ENCODE data around the gene CAPN1. TPM values are rescaled to one million over a fixed set of nuclear protein-coding genes. Genes with fewer than 3 reads are reported as not detected.

CAPN1 gene
- total and polyA plus RNA-seq, 9 of the 15 experiments (the other 6 are each of a cell fraction or from before 2014, with no cell fraction given): 3.5 to 199 (median 61.6) TPM

DNA sequence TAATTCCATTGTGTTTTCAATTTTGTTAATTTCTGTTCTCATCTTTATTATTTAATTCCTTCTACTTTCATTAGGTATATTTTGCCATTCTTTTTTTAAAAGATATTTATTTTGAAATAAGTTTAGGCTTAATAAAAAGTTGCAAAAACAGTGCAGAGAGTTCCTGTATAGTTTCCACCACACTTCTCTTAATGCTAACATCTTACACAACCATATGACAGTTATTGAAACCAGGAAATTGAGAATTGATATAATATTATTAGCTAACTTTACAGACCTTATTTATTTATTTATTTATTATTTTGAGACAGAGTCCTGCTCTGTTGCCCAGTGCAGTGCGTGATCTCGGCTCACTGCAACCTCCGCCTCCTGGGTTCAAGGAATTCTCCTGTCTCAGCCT lies 25.5 kb upstream of the CAPN1 start:
- H3K9me3 ChIP-seq (replicated peaks; ENCODE audit: control insufficient read depth, insufficient read depth, low read depth, low read length): no peaks in the 10 kb centered on the region
- intact Hi-C loops (cut with micrococcal nuclease) (no loop called here), in situ Hi-C loops (cut with MboI) (no loop called here)
- no peak for DNase-seq (ENCODE audit: extremely low read depth in 1 of 4, low spot score in 3 of 4)
- H3K4me2 ChIP-seq (ENCODE audit: insufficient read depth, low read length): no peak overlapping the region
- peaks cover 8 to 11% of the 10 kb centered on the region in 2 experiments for H3K4me1 ChIP-seq (replicated peaks in 1 of 2; ENCODE audit: control insufficient read depth in 2 of 2, insufficient read depth in 2 of 2, low read length in 2 of 2)
- POLR2A ChIA-PET: interaction anchor here (2.1 to 5.4 kb wide), 2 partner anchors 9 to 14 kb away, joined by 5 to 39 read pairs; partner anchors contain the start of gene SPDYC
- no peaks in the 10 kb centered on the region for H4K20me1 ChIP-seq (replicated peaks; ENCODE audit: control insufficient read depth, insufficient read depth, low read length)
- no peak overlapping the region for H3K27ac ChIP-seq (ENCODE audit: extremely low read depth, low read depth, low read length)
- H3K9me1 ChIP-seq (ENCODE audit: control insufficient read depth, insufficient read depth, low read length): no peaks in the 10 kb centered on the region
- no peaks in the 10 kb centered on the region for H3K27me3 ChIP-seq (ENCODE audit: control insufficient read depth in 2 of 2, insufficient read depth in 2 of 2, low read length in 2 of 2)
- CTCF ChIA-PET (ENCODE audit: low intra/inter-chr PET ratio): no interaction called here
- H2AFZ ChIP-seq (ENCODE audit: low read depth, low read length): no peak overlapping the region
- BruUV-seq (replicated peaks): no TSS peak
- H3K79me2 ChIP-seq (ENCODE audit: control insufficient read depth, insufficient read depth, low read length): no peaks in the 10 kb centered on the region
- TF ChIP-seq, protein P1, sequence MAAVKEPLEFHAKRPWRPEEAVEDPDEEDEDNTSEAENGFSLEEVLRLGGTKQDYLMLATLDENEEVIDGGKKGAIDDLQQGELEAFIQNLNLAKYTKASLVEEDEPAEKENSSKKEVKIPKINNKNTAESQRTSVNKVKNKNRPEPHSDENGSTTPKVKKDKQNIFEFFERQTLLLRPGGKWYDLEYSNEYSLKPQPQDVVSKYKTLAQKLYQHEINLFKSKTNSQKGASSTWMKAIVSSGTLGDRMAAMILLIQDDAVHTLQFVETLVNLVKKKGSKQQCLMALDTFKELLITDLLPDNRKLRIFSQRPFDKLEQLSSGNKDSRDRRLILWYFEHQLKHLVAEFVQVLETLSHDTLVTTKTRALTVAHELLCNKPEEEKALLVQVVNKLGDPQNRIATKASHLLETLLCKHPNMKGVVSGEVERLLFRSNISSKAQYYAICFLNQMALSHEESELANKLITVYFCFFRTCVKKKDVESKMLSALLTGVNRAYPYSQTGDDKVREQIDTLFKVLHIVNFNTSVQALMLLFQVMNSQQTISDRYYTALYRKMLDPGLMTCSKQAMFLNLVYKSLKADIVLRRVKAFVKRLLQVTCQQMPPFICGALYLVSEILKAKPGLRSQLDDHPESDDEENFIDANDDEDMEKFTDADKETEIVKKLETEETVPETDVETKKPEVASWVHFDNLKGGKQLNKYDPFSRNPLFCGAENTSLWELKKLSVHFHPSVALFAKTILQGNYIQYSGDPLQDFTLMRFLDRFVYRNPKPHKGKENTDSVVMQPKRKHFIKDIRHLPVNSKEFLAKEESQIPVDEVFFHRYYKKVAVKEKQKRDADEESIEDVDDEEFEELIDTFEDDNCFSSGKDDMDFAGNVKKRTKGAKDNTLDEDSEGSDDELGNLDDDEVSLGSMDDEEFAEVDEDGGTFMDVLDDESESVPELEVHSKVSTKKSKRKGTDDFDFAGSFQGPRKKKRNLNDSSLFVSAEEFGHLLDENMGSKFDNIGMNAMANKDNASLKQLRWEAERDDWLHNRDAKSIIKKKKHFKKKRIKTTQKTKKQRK (IDR thresholded peaks at IDR 0.05; ENCODE audit: borderline replicate concordance, low read depth, low read length): no peak
- no peak for TF ChIP-seq ZNF134 (CRISPR knock-in tag; conservative IDR thresholded peaks at IDR 0.05)
- TF ChIP-seq SOX6 (IDR thresholded peaks at IDR 0.05): no peak
- TF ChIP-seq RBM25 (IDR thresholded peaks at IDR 0.05; ENCODE audit: low read depth, low read length, severe bottlenecking): no peak
- TF ChIP-seq OTX1 (CRISPR knock-in tag; IDR thresholded peaks at IDR 0.05): no peak
- no peak for TF ChIP-seq MYC (IDR thresholded peaks at IDR 0.05; ENCODE audit: low read depth, low read length)
- no peak for TF ChIP-seq MYC (CRISPR knock-in tag; IDR thresholded peaks at IDR 0.05; ENCODE audit: borderline replicate concordance, low read depth)
- no peak for TF ChIP-seq PREB (CRISPR knock-in tag; IDR thresholded peaks at IDR 0.05)
- no peak for TF ChIP-seq ZNF699 (CRISPR knock-in tag; IDR thresholded peaks at IDR 0.05; ENCODE audit: insufficient replicate concordance)
- TF ChIP-seq ARID4B (CRISPR knock-in tag; IDR thresholded peaks at IDR 0.05): no peak
- TF ChIP-seq ZNF133 (CRISPR knock-in tag; IDR thresholded peaks at IDR 0.05): no peak
- TF ChIP-seq BRCA1 (IDR thresholded peaks at IDR 0.05): no peak
- no peak for TF ChIP-seq BRCA1 (CRISPR knock-in tag; IDR thresholded peaks at IDR 0.05)
- no peak for TF ChIP-seq ARID1B (IDR thresholded peaks at IDR 0.05)
- TF ChIP-seq STAT5B (CRISPR knock-in tag; IDR thresholded peaks at IDR 0.05): no peak
- H3K9ac ChIP-seq (ENCODE audit: insufficient read depth in 1 of 2, low read depth in 2 of 2, low read length in 2 of 2): no peak overlapping the region
- ATAC-seq: no peak
- H3K36me3 ChIP-seq (ENCODE audit: control insufficient read depth, insufficient read depth, low read length): no peaks in the 10 kb centered on the region
- H3K4me3 ChIP-seq: no peak overlapping the region
- no peak for FAIRE-seq
- 96% methylated on average over 3 of the region's 3 CpGs for WGBS (ENCODE audit: insufficient coverage, low coverage, missing lambda C conversion rate)

Data from K562 (cell line).